ENCODE results near the gene IQUB.

DNA sequence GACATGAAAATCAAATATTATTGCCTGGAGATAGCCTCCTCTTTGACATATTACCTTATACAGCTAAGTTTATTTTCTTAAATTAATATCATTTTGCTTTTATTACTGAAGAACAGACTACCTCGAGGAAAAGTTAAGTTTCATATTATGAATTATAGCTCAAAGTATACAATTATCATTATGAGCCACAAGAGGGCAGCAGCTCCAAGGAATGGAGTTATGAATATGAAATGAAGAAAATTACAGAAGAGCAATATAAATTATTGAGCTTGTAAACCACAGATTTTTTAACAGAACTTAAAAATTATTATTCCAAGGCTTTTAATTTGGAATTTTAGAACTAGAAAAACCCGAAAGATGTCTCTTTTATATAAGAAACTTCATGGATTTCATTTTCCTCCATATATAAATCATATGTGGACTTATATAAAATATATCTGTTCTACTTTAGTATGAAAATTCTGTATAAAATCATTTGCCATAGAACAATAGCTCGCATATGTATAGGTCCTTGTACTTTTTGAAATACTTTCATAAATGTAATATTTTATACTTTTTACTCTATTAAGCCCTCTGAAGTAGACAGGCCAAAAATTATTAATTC lies 40.1 kb downstream of the IQUB start:
- TF ChIP-seq, protein P1, sequence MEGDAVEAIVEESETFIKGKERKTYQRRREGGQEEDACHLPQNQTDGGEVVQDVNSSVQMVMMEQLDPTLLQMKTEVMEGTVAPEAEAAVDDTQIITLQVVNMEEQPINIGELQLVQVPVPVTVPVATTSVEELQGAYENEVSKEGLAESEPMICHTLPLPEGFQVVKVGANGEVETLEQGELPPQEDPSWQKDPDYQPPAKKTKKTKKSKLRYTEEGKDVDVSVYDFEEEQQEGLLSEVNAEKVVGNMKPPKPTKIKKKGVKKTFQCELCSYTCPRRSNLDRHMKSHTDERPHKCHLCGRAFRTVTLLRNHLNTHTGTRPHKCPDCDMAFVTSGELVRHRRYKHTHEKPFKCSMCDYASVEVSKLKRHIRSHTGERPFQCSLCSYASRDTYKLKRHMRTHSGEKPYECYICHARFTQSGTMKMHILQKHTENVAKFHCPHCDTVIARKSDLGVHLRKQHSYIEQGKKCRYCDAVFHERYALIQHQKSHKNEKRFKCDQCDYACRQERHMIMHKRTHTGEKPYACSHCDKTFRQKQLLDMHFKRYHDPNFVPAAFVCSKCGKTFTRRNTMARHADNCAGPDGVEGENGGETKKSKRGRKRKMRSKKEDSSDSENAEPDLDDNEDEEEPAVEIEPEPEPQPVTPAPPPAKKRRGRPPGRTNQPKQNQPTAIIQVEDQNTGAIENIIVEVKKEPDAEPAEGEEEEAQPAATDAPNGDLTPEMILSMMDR (IDR thresholded peaks at IDR 0.05; ENCODE audit: borderline replicate concordance, extremely low read depth, low read length, poor library complexity, severe bottlenecking): peak; percentile 74
- TF ChIP-seq EZH2 (IDR thresholded peaks at IDR 0.05; ENCODE audit: borderline replicate concordance, low read depth, low read length, severe bottlenecking): no peak
